ENCODE measurements around the gene SLC25A13. TPM values are rescaled to one million over a fixed set of nuclear protein-coding genes. Genes with fewer than 3 reads are reported as not detected.
A peak's percentile ranks its signal among the peaks of the same experiment; 100 is the strongest.

The SLC25A13 gene
- total and polyA plus RNA-seq, 2 of the 13 experiments (the other 11 are each of a cell fraction or from before 2014, with no cell fraction given): 36.2 to 84.9 TPM

GRCh38 chr7:96303105-96303685 lies 18.7 kb downstream of the SLC25A13 start (continued):
- TF ChIP-seq TBX3 (IDR thresholded peaks at IDR 0.05; ENCODE audit: borderline replicate concordance) (peak; percentile 90), SALL1 (CRISPR knock-in tag; IDR thresholded peaks at IDR 0.05) (peak; percentile 83), ZFP41 (CRISPR knock-in tag; IDR thresholded peaks at IDR 0.05; ENCODE audit: borderline replicate concordance) (no peak), REST (IDR thresholded peaks at IDR 0.05; ENCODE audit: borderline replicate concordance in 1 of 2, low read depth in 1 of 2, low read length in 2 of 2) (0 out of 4 replicates have a peak, but pooled peaks of 1 of the 2 experiments have one; percentile 44), MIER3 (CRISPR knock-in tag; IDR thresholded peaks at IDR 0.05; ENCODE audit: borderline replicate concordance) (peak; percentile 92; the same call in 1 of the 2 replicates), ZNF12 (CRISPR knock-in tag; IDR thresholded peaks at IDR 0.05) (peak; percentile 38; the same call in 1 of the 2 replicates), MAX (IDR thresholded peaks at IDR 0.05) (peak; percentile 62; the same call in 1 of the 2 replicates), SSRP1 (CRISPR knock-in tag; IDR thresholded peaks at IDR 0.05) (0 out of 2 replicates have a peak, but pooled peaks have one; percentile 13), ZGPAT (CRISPR knock-in tag; IDR thresholded peaks at IDR 0.05) (peak; percentile 86), PHF21A (CRISPR knock-in tag; IDR thresholded peaks at IDR 0.05) (peak; percentile 95), ZNF556 (CRISPR knock-in tag; IDR thresholded peaks at IDR 0.05; ENCODE audit: borderline replicate concordance) (peak; percentile 26; the same call in 1 of the 2 replicates), ZNF124 (CRISPR knock-in tag; IDR thresholded peaks at IDR 0.05) (0 out of 2 replicates have a peak, but pooled peaks have one; percentile 23), E2F1 (CRISPR knock-in tag; IDR thresholded peaks at IDR 0.05) (no peak), ZNF138 (CRISPR knock-in tag; IDR thresholded peaks at IDR 0.05; ENCODE audit: low read depth) (no peak), TBL1XR1 (IDR thresholded peaks at IDR 0.05; ENCODE audit: borderline replicate concordance, low read length, partially characterized antibody) (peak; percentile 42), ZFP36 (IDR thresholded peaks at IDR 0.05; ENCODE audit: borderline replicate concordance, low read depth, low read length, partially characterized antibody) (no peak), MED13 (CRISPR knock-in tag; IDR thresholded peaks at IDR 0.05) (peak; percentile 24; the same call in 1 of the 2 replicates), ZNF280D (CRISPR knock-in tag; IDR thresholded peaks at IDR 0.05) (peak; percentile 78; the same call in 1 of the 2 replicates), NFYC (CRISPR knock-in tag; IDR thresholded peaks at IDR 0.05) (peak; percentile 26; the same call in 1 of the 2 replicates), RELA (CRISPR knock-in tag; IDR thresholded peaks at IDR 0.05) (no peak), HHEX (CRISPR knock-in tag; IDR thresholded peaks at IDR 0.05) (peak; percentile 76; the same call in 1 of the 2 replicates)
